Tibial nerve (tissue), 4 donors: ENCODE measurements around the gene DOCK9. TPM values are rescaled to one million over a fixed set of nuclear protein-coding genes. Genes with fewer than 3 reads are reported as not detected.

Experiments
- DNase-seq, 2 donors: peaks; one replicate each; pipeline ENCODE4 v3.0.0-alpha.2; 2019; ENCODE audit warnings: low spot score in 2 of 2
- H3K27ac ChIP-seq, 4 donors: fragments of 200-600 bp; sonication (generic) in 3 of 4; one replicate each; pipeline ENCODE4 v1.5.1; 2017 to 2019; ENCODE audit warnings: mild to moderate bottlenecking in 1 of 4
- H3K27me3 ChIP-seq, 2 donors: fragments of 200-600 bp; sonication (generic) in 1 of 2; one replicate each; pipeline versions ENCODE4 v1.5.1 to v1.6.0; 2017 to 2019
- H3K36me3 ChIP-seq, 3 donors: fragments of 200-600 bp; sonication (generic); one replicate each; pipeline ENCODE4 v1.5.1; 2018 to 2019
- H3K4me1 ChIP-seq, 4 donors: fragments of 200-600 bp; sonication (generic) in 3 of 4; one replicate each; pipeline ENCODE4 v1.5.1; 2017 to 2019
- H3K4me3 ChIP-seq, 4 donors: fragments of 200-600 bp; sonication (generic) in 3 of 4; one replicate each; pipeline ENCODE4 v1.5.1; 2017 to 2019; ENCODE audit warnings: mild to moderate bottlenecking in 1 of 4, moderate library complexity in 1 of 4
- H3K9me3 ChIP-seq, 4 donors: fragments of 200-600 bp; sonication (generic) in 3 of 4; one replicate each; pipeline ENCODE4 v1.5.1; 2017 to 2019
- EP300 ChIP-seq, 2 donors: sonication (generic); formaldehyde crosslinking; IDR thresholded peaks; one replicate each; pipeline ENCODE4 v1.6.1; 2017; ENCODE audit warnings: antibody characterized with exemption in 2 of 2, mild to moderate bottlenecking in 1 of 2
- POLR2A ChIP-seq, 2 donors: fragments of 450-650 bp; IDR thresholded peaks; one replicate each; pipeline ENCODE4 v1.6.1; 2017; ENCODE audit warnings: antibody characterized with exemption in 2 of 2, mild to moderate bottlenecking in 2 of 2, moderate library complexity in 2 of 2
- WGBS, 2 donors: methylation state at CpG; one replicate each; pipeline ENCODE4 v1.1.5; 2018; 5-methylcytosine and 5-hydroxymethylcytosine counted together
- total RNA-seq, 4 donors: library from RNA; depleted of rRNA; stranded (reverse); fragments of >200 nt; gene quantifications; one replicate each; pipeline ENCODE4 v1.1.0, GENCODE V29; 2016
- TF ChIP-seq, protein P1 (sequence below), 5 experiments: fragments of 200-600 bp in 3 of 5; fragments of 450-650 bp in 2 of 5; sonication (generic) in 3 of 5; IDR thresholded peaks; one replicate each; pipeline ENCODE4 v1.5.1; 2016 to 2019; ENCODE audit warnings: antibody characterized with exemption in 5 of 5, mild to moderate bottlenecking in 3 of 5, moderate library complexity in 2 of 5

DOCK9 gene
- total RNA-seq, 4 donors from 2014 or later: 147 to 258 (median 243) TPM

DNA sequence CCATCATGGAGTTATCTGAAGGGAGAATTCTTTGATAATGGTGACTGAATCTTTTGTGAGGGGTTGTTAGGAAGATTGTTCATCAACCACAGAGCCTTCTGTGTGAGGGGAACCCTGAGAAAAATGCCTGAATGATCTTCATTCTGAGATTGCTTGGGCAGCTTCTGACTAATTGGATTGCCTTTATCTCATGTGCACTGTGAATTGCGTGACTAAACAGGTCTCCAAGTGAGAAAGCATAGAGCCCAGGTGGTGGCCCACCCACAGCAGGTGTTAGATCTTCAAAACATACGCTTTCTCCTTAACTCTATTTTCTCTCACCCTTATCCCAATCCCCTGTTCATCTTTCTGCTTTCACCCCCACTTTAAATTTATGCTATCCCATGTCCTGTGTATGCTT lies 58.3 kb downstream of the DOCK9 start:
- TF ChIP-seq EP300 (IDR thresholded peaks at IDR 0.05): no peak
- Histone ChIP-seq H3K27me3 (no peaks in the 10 kb centered on the region), H3K36me3 (peaks cover 0 to 49% (median 0%) of the 10 kb centered on the region in 3 donors), H3K4me1 (peaks cover 0 to 70% (median 13%) of the 10 kb centered on the region in 4 donors), H3K9me3 (no peaks in the 10 kb centered on the region), H3K4me3 (no peak overlapping the region), H3K27ac (peak overlapping the region in 1 of 4 donors; percentile 1)
- DNase-seq: no peak
- WGBS, 2 donors: 92 to 98% methylated on average over 2 of the region's 2 CpGs

DNA sequence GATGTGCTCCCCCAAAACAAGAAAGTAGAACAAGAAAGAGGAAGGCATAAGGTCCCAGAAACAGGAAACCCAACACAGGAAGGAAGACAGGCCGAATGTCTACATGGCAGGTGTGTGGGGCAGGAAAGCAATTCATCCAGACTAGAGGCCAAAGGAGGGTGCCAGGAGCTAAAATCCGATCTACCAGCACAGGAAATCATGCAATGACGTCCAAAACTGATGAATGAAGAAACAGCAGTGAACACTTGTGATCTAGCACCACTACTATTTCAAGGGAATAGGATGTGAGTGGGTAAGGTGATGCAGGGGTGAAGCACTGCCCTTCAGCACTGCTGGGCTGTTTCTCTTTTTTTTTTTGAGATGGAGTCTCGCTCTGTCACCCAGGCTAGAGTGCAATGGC lies 59.1 kb downstream of the DOCK9 start:
- DNase-seq: no peak
- Histone ChIP-seq H3K9me3 (no peaks in the 10 kb centered on the region), H3K4me1 (peaks cover 0 to 64% (median 10%) of the 10 kb centered on the region in 4 donors), H3K27me3 (no peaks in the 10 kb centered on the region), H3K4me3 (no peak overlapping the region), H3K36me3 (peaks cover 0 to 57% (median 0%) of the 10 kb centered on the region in 3 donors), H3K27ac (peak overlapping the region in 1 of 4 donors; percentile 8)
- WGBS, 2 donors: 84 to 85% methylated on average over 4 of the region's 4 CpGs
- TF ChIP-seq EP300 (IDR thresholded peaks at IDR 0.05) (no peak), POLR2A (IDR thresholded peaks at IDR 0.05) (no peak)
- TF ChIP-seq, protein P1, sequence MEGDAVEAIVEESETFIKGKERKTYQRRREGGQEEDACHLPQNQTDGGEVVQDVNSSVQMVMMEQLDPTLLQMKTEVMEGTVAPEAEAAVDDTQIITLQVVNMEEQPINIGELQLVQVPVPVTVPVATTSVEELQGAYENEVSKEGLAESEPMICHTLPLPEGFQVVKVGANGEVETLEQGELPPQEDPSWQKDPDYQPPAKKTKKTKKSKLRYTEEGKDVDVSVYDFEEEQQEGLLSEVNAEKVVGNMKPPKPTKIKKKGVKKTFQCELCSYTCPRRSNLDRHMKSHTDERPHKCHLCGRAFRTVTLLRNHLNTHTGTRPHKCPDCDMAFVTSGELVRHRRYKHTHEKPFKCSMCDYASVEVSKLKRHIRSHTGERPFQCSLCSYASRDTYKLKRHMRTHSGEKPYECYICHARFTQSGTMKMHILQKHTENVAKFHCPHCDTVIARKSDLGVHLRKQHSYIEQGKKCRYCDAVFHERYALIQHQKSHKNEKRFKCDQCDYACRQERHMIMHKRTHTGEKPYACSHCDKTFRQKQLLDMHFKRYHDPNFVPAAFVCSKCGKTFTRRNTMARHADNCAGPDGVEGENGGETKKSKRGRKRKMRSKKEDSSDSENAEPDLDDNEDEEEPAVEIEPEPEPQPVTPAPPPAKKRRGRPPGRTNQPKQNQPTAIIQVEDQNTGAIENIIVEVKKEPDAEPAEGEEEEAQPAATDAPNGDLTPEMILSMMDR (IDR thresholded peaks at IDR 0.05): no peak

DNA sequence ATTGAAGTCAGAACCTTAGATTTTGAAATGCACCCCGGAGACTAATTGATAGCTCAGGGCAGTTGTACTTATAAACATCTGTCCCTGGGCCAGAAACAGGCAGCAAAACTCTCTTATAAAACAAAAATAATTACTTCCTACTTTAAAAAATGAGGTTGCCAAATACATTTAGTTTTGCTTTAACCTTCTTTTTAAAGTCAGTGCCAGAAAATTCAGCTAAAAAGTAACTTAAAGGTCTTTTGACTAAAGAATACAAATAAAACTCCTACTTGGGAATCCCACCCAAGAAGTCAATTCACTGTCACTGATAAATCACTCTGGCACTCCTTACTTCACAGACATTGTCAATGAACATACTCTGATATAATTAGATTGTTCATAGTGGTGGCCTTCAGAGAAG lies 60.7 kb downstream of the DOCK9 start:
- Histone ChIP-seq H3K9me3 (no peaks in the 10 kb centered on the region), H3K27me3 (no peaks in the 10 kb centered on the region), H3K4me3 (no peak overlapping the region), H3K27ac (peak overlapping the region in 2 of 4 donors; percentile 40 to 49), H3K36me3 (peaks cover 0 to 56% (median 0%) of the 10 kb centered on the region in 3 donors), H3K4me1 (peaks cover 0 to 65% (median 7%) of the 10 kb centered on the region in 4 donors)
- TF ChIP-seq EP300 (IDR thresholded peaks at IDR 0.05) (no peak), POLR2A (IDR thresholded peaks at IDR 0.05) (no peak)
- TF ChIP-seq, protein P1 (IDR thresholded peaks at IDR 0.05): no peak
- no peak for DNase-seq
- 38 to 47% methylated on average over 1 of the region's 1 CpG for WGBS, 2 donors

DNA sequence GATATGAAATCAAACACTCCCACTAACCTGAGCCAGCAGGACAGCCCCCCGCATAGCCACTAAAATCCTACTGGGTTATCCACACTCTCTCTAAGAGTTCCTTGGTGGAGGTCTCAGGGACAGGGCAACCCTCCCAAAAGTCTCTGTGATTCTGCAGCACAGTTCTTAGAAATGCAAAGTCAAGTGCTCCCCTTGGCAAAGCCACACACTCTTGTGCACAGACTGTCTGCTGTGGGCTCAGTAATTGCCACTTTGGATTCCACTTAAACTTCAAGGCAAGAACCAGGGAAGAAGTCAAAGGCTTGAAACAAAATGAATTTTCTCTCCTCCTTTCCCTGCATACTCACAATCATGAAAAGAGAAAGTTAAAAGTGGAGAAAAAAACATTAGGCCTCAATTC lies 61.5 kb downstream of the DOCK9 start:
- Histone ChIP-seq H3K4me3 (no peak overlapping the region), H3K9me3 (no peaks in the 10 kb centered on the region), H3K27ac (peak overlapping the region in 2 of 4 donors; percentile 20 to 40), H3K36me3 (peaks cover 0 to 50% (median 0%) of the 10 kb centered on the region in 3 donors), H3K27me3 (no peaks in the 10 kb centered on the region), H3K4me1 (peaks cover 0 to 60% (median 7%) of the 10 kb centered on the region in 4 donors)
- no peak for TF ChIP-seq EP300 (IDR thresholded peaks at IDR 0.05)
- TF ChIP-seq, protein P1 (IDR thresholded peaks at IDR 0.05): no peak
- TF ChIP-seq POLR2A (IDR thresholded peaks at IDR 0.05): no peak
- no peak for DNase-seq
- 86 to 100% methylated on average over 1 of the region's 1 CpG for WGBS, 2 donors

DNA sequence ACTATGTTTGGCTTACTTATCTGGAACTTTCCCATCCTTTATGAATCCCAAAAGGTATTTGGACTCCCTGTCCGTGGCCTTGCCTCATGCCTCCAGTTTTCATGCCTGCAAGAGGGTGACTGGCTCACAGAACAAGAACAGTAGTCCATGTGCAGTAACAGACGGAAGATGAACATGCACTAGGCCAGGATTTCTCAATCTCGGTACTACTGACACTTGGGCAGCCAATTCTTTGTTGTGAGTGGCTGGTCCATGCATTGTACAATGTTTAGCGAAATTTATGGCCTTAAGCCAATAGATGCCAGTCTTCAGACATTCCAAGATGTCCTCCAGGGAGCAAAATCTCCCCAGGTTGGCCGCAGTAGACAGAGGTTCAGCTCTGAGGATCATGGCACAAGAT lies 61.9 kb downstream of the DOCK9 start:
- peak overlapping the region in 2 of 4 donors; percentile 20 to 40 for H3K27ac ChIP-seq
- DNase-seq: no peak
- peak in 1 of 2 donors; percentile 12 for TF ChIP-seq EP300 (IDR thresholded peaks at IDR 0.05)
- TF ChIP-seq POLR2A (IDR thresholded peaks at IDR 0.05): no peak
- TF ChIP-seq, protein P1 (IDR thresholded peaks at IDR 0.05): no peak

More for the DNA sequence above, 61.9 kb downstream of the DOCK9 start:
- Histone ChIP-seq H3K27me3 (no peaks in the 10 kb centered on the region), H3K4me3 (no peak overlapping the region), H3K36me3 (peaks cover 0 to 48% (median 0%) of the 10 kb centered on the region in 3 donors), H3K4me1 (peaks cover 0 to 60% (median 7%) of the 10 kb centered on the region in 4 donors), H3K9me3 (no peaks in the 10 kb centered on the region)
- WGBS, 2 donors: 74 to 80% methylated on average over 5 of the region's 5 CpGs
